Astrocyte (in vitro differentiated cells and primary cell): Measurements from ENCODE around the gene ETV7. TPM values are rescaled to one million over a fixed set of nuclear protein-coding genes. Genes with fewer than 3 reads are reported as not detected.

ENCODE experiments used
- DNase-seq: peaks from one replicate; pipeline ENCODE4 v3.0.0-alpha.2; 2010; ENCODE audit warnings: low read depth
- FAIRE-seq: peaks from 2 replicates; lab custom pipeline; 2011; peaks lifted over from hg19 to GRCh38; lab: Jason Lieb, UNC
- H2AFZ ChIP-seq: 2 replicates; pipeline ENCODE4 v1.6.0; 2012; ENCODE audit warnings: low read depth, low read length, inconsistent platforms
- H3K27ac ChIP-seq: 2 replicates; pipeline ENCODE4 v1.5.1; 2011; ENCODE audit warnings: low read depth, low read length, inconsistent platforms
- H3K27me3 ChIP-seq: 2 replicates; pipeline ENCODE4 v1.6.0; 2011; ENCODE audit warnings: low read length, inconsistent platforms; ENCODE audit not compliant: insufficient read depth
- H3K36me3 ChIP-seq: 2 replicates; pipeline ENCODE4 v1.5.1; 2011; ENCODE audit warnings: low read length, inconsistent platforms; ENCODE audit not compliant: insufficient read depth
- H3K4me1 ChIP-seq: 2 replicates; pipeline ENCODE4 v1.5.1; 2011; ENCODE audit warnings: low read length, inconsistent platforms; ENCODE audit not compliant: insufficient read depth
- H3K4me2 ChIP-seq: 2 replicates; pipeline ENCODE4 v1.6.0; 2012; ENCODE audit warnings: low read length, inconsistent platforms
- H3K4me3 ChIP-seq: 2 replicates; pipeline ENCODE4 v1.5.1; 2011; ENCODE audit warnings: low read depth, mild to moderate bottlenecking, low read length, inconsistent platforms; ENCODE audit not compliant: insufficient read depth
- H3K79me2 ChIP-seq: 2 replicates; pipeline ENCODE4 v1.6.0; 2012; ENCODE audit warnings: mild to moderate bottlenecking, low read length, inconsistent platforms; ENCODE audit not compliant: insufficient read depth
- H3K9ac ChIP-seq: 2 replicates; pipeline ENCODE4 v1.6.0; 2012; ENCODE audit warnings: mild to moderate bottlenecking, low read length, inconsistent platforms
- H3K9me3 ChIP-seq: 2 replicates; pipeline ENCODE4 v1.5.1; 2012; ENCODE audit warnings: low read depth, mild to moderate bottlenecking, low read length, inconsistent platforms; ENCODE audit not compliant: insufficient read depth
- H4K20me1 ChIP-seq: 2 replicates; pipeline ENCODE4 v1.6.0; 2012; ENCODE audit warnings: low read length, inconsistent platforms; ENCODE audit not compliant: insufficient read depth
- H3K27ac Mint-ChIP-seq: one replicate; pipeline ENCODE4 v1.8.0; 2021; ENCODE audit warnings: mild to moderate bottlenecking, mixed read lengths; ENCODE audit not compliant: unreplicated experiment
- H3K27me3 Mint-ChIP-seq: one replicate; pipeline ENCODE4 v1.8.0; 2021; ENCODE audit warnings: low read depth, mixed read lengths; ENCODE audit not compliant: unreplicated experiment
- H3K36me3 Mint-ChIP-seq: one replicate; pipeline ENCODE4 v1.8.0; 2021; ENCODE audit warnings: low read depth, mixed read lengths; ENCODE audit not compliant: unreplicated experiment
- H3K4me1 Mint-ChIP-seq: one replicate; pipeline ENCODE4 v1.8.0; 2021; ENCODE audit warnings: low read depth, mixed read lengths; ENCODE audit not compliant: unreplicated experiment
- H3K4me3 Mint-ChIP-seq: one replicate; pipeline ENCODE4 v1.8.0; 2021; ENCODE audit warnings: mild to moderate bottlenecking, moderate library complexity, mixed read lengths; ENCODE audit not compliant: unreplicated experiment
- H3K9me3 Mint-ChIP-seq: one replicate; pipeline ENCODE4 v1.8.0; 2021; ENCODE audit warnings: mild to moderate bottlenecking, mixed read lengths; ENCODE audit not compliant: unreplicated experiment
- CTCF ChIP-seq: IDR thresholded peaks from 2 replicates; pipeline ENCODE4 v1.5.1; 2011; ENCODE audit warnings: low read depth, mild to moderate bottlenecking, inconsistent platforms, low read length, moderate library complexity; ENCODE audit not compliant: insufficient read depth
- EZH2 ChIP-seq: IDR thresholded peaks from 2 replicates; pipeline ENCODE4 v1.6.1; 2012; ENCODE audit warnings: mild to moderate bottlenecking, low read length, inconsistent platforms; ENCODE audit not compliant: insufficient read depth
- total RNA-seq: library from RNA; stranded (reverse); gene quantifications from 2 replicates; pipeline ENCODE4 v1.2.1, GENCODE V29; 2021

The ETV7 gene
- total RNA-seq, 1 donor from 2014 or later: 2.4 TPM

GRCh38 chr6:36428911-36429310 is 41.4 kb upstream of the ETV7 start:
- Histone ChIP-seq H3K9me3 (no peaks in the 10 kb centered on the region), H3K79me2 (no peaks in the 10 kb centered on the region), H3K4me3 (no peak overlapping the region), H2AFZ (no peak overlapping the region), H3K4me2 (no peak overlapping the region), H4K20me1 (no peaks in the 10 kb centered on the region), H3K36me3 (no peaks in the 10 kb centered on the region), H3K4me1 (peaks cover 18% of the 10 kb centered on the region), H3K27ac (no peak overlapping the region), H3K27me3 (no peaks in the 10 kb centered on the region), H3K9ac (no peak overlapping the region)
- H3K4me3 Mint-ChIP-seq: no peak overlapping the region
- H3K36me3 Mint-ChIP-seq: no peaks in the 10 kb centered on the region
- peaks cover 18% of the 10 kb centered on the region for H3K4me1 Mint-ChIP-seq
- H3K27me3 Mint-ChIP-seq: no peaks in the 10 kb centered on the region
- DNase-seq (no peak), FAIRE-seq (no peak)
- no peaks in the 10 kb centered on the region for H3K9me3 Mint-ChIP-seq
- TF ChIP-seq EZH2 (no peak), CTCF (peak; percentile 31)
- no peak overlapping the region for H3K27ac Mint-ChIP-seq

- FAIRE-seq: no peak
- no peaks in the 10 kb centered on the region for H3K79me2 ChIP-seq
- peaks cover 13% of the 10 kb centered on the region for H3K4me1 Mint-ChIP-seq
- H3K9me3 ChIP-seq: no peaks in the 10 kb centered on the region
- no peaks in the 10 kb centered on the region for H3K27me3 Mint-ChIP-seq
- no peak for DNase-seq
- no peaks in the 10 kb centered on the region for H3K36me3 Mint-ChIP-seq
- H3K27ac ChIP-seq: no peak overlapping the region
- TF ChIP-seq EZH2 (no peak), CTCF (no peak)
- no peaks in the 10 kb centered on the region for H3K27me3 ChIP-seq
- H3K4me2 ChIP-seq: no peak overlapping the region
- H3K9me3 Mint-ChIP-seq: no peaks in the 10 kb centered on the region
- H3K27ac Mint-ChIP-seq: no peak overlapping the region
- H3K9ac ChIP-seq: no peak overlapping the region
- no peaks in the 10 kb centered on the region for H4K20me1 ChIP-seq
- H3K4me1 ChIP-seq: peaks cover 17% of the 10 kb centered on the region
- H3K36me3 ChIP-seq: no peaks in the 10 kb centered on the region
- no peak overlapping the region for H2AFZ ChIP-seq
- no peak overlapping the region for H3K4me3 ChIP-seq
- no peak overlapping the region for H3K4me3 Mint-ChIP-seq
These were observed 39.2 kb upstream of the ETV7 start for GRCh38 chr6:36426622-36427021.

- Histone ChIP-seq H3K4me2 (peak overlapping the region; percentile 97), H3K9ac (peak overlapping the region; percentile 83), H2AFZ (peak overlapping the region; percentile 98), H3K27me3 (no peaks in the 10 kb centered on the region), H4K20me1 (no peaks in the 10 kb centered on the region), H3K4me1 (peaks cover 11% of the 10 kb centered on the region), H3K9me3 (no peaks in the 10 kb centered on the region), H3K79me2 (no peaks in the 10 kb centered on the region), H3K4me3 (peak overlapping the region; percentile 73), H3K36me3 (no peaks in the 10 kb centered on the region), H3K27ac (peak overlapping the region; percentile 56)
- H3K27ac Mint-ChIP-seq: peak overlapping the region; percentile 86
- peak overlapping the region; percentile 85 for H3K4me3 Mint-ChIP-seq
- no peaks in the 10 kb centered on the region for H3K36me3 Mint-ChIP-seq
- H3K4me1 Mint-ChIP-seq: peaks cover 2% of the 10 kb centered on the region
- FAIRE-seq (no peak), DNase-seq (peak; percentile 94)
- no peaks in the 10 kb centered on the region for H3K27me3 Mint-ChIP-seq
- no peaks in the 10 kb centered on the region for H3K9me3 Mint-ChIP-seq
- TF ChIP-seq EZH2: no peak
- TF ChIP-seq CTCF: peak; percentile 45
These were observed 35.8 kb upstream of the ETV7 start for GRCh38 chr6:36423101-36423824.
